Transverse colon (tissue), 4 donors: ENCODE measurements around the gene MAP4K4.

Experiments
- CTCF ChIP-seq, 5 experiments: fragments of 200-600 bp in 3 of 5; fragments of 450-650 bp in 2 of 5; sonication (generic) in 3 of 5; IDR thresholded peaks; 1 replicate in 2 of 5; 2 replicates in 3 of 5; pipeline ENCODE4 v1.5.1; 2016 to 2017; ENCODE audit warnings: antibody characterized with exemption in 5 of 5, inconsistent platforms in 3 of 5, mild to moderate bottlenecking in 2 of 5, moderate library complexity in 1 of 5
- POLR2AphosphoS5 ChIP-seq, 3 donors: sonication (generic); formaldehyde crosslinking; IDR thresholded peaks; one replicate each; pipeline ENCODE4 v1.6.1; 2016; ENCODE audit warnings: antibody characterized with exemption in 3 of 3

GRCh38 chr2:101655702-101656422 lies 41.6 kb upstream of the MAP4K4 start:
- no peak for TF ChIP-seq POLR2AphosphoS5 (IDR thresholded peaks at IDR 0.05)
- no peak for TF ChIP-seq CTCF (IDR thresholded peaks at IDR 0.05)
